Sigmoid colon (tissue), 3 donors: Measurements from ENCODE around the gene GHRHR.

Experiments used
- POLR2A ChIP-seq, 2 donors: fragments of 450-650 bp; IDR thresholded peaks; one replicate each; pipeline ENCODE4 v1.6.1; 2016; ENCODE audit warnings: antibody characterized with exemption in 2 of 2, mild to moderate bottlenecking in 2 of 2, moderate library complexity in 2 of 2
- TF ChIP-seq, protein P1 (sequence below), 4 experiments: fragments of 450-650 bp in 3 of 4; fragments of 200-600 bp in 1 of 4; IDR thresholded peaks; one replicate each; pipeline ENCODE4 v1.5.1; 2016 to 2019; ENCODE audit warnings: antibody characterized with exemption in 4 of 4, mild to moderate bottlenecking in 3 of 4, moderate library complexity in 2 of 4

DNA sequence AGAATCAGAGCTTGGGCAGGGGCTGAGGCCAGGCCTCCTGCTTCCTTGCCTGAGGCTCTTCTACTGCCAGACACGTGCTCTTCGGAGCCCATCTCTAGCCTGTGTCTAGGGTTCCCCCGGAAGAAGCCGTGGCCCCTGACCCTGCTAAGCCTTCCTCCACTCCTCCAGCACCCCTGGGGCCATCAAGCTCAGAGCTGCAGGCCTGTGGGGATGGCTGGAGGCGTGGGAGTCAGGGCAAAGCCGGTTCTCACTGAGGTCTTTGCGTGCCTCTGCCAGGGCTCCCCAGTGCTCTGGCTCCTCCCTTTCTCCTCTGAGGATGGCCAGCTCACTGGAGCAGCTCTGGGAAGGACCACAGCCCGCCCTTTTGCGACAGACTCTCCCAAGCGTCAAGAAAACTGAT, 34.4 kb downstream of the GHRHR start:
- TF ChIP-seq, protein P1, sequence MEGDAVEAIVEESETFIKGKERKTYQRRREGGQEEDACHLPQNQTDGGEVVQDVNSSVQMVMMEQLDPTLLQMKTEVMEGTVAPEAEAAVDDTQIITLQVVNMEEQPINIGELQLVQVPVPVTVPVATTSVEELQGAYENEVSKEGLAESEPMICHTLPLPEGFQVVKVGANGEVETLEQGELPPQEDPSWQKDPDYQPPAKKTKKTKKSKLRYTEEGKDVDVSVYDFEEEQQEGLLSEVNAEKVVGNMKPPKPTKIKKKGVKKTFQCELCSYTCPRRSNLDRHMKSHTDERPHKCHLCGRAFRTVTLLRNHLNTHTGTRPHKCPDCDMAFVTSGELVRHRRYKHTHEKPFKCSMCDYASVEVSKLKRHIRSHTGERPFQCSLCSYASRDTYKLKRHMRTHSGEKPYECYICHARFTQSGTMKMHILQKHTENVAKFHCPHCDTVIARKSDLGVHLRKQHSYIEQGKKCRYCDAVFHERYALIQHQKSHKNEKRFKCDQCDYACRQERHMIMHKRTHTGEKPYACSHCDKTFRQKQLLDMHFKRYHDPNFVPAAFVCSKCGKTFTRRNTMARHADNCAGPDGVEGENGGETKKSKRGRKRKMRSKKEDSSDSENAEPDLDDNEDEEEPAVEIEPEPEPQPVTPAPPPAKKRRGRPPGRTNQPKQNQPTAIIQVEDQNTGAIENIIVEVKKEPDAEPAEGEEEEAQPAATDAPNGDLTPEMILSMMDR (IDR thresholded peaks at IDR 0.05) = no peak
- TF ChIP-seq POLR2A (IDR thresholded peaks at IDR 0.05) = no peak
